Body of pancreas (tissue), 4 donors: ENCODE results near the gene KRT76. TPM values are rescaled to one million over a fixed set of nuclear protein-coding genes. Genes with fewer than 3 reads are reported as not detected.

Experiments
- ATAC-seq: fragments of 150-250 bp; one replicate; pipeline ENCODE4 v1.9.1; 2016
- DNase-seq, 4 donors: peaks; one replicate each; pipeline ENCODE4 v3.0.0-alpha.2; 2019
- H3K27ac ChIP-seq, 4 donors: fragments of 200-600 bp; sonication (generic); 1 replicate in 3 of 4; 2 replicates in 1 of 4; pipeline versions ENCODE4 v1.5.1 to v1.6.1; 2016 to 2019; ENCODE audit warnings: mild to moderate bottlenecking in 1 of 4, mixed read lengths in 1 of 4, moderate library complexity in 1 of 4
- H3K27me3 ChIP-seq, 2 donors: fragments of 200-600 bp; sonication (generic); one replicate each; pipeline ENCODE4 v1.6.0; 2016; ENCODE audit warnings: mild to moderate bottlenecking in 1 of 2
- H3K36me3 ChIP-seq, 2 donors: fragments of 200-600 bp; sonication (generic); replicated peaks in 1 of 2; 2 replicates each; pipeline ENCODE4 v1.5.1; 2016; ENCODE audit warnings: low read depth in 2 of 2; ENCODE audit not compliant: insufficient read depth in 1 of 2
- H3K4me1 ChIP-seq: fragments of 200-600 bp; sonication (generic); one replicate; pipeline ENCODE4 v1.6.0; 2016
- H3K4me3 ChIP-seq, 2 donors: fragments of 200-600 bp; sonication (generic); 1 replicate in 1 of 2; 2 replicates in 1 of 2; pipeline ENCODE4 v1.5.1; 2016 to 2019
- H3K9me3 ChIP-seq, 3 donors: fragments of 200-600 bp; sonication (generic); 1 replicate in 2 of 3; 2 replicates in 1 of 3; pipeline ENCODE4 v1.5.1; 2016
- CTCF ChIP-seq, 7 experiments: fragments of 450-650 bp in 4 of 7; fragments of 200-600 bp in 3 of 7; sonication (generic) in 3 of 7; IDR thresholded peaks; one replicate each; pipeline ENCODE4 v1.5.1; 2016 to 2019; ENCODE audit warnings: antibody characterized with exemption in 7 of 7
- POLR2A ChIP-seq, 3 donors: fragments of 450-650 bp; IDR thresholded peaks; one replicate each; pipeline ENCODE4 v1.6.1; 2016; ENCODE audit warnings: antibody characterized with exemption in 3 of 3, mild to moderate bottlenecking in 2 of 3
- WGBS, 2 donors: methylation state at CpG; one replicate each; pipeline ENCODE4 v1.1.5; 2017; 5-methylcytosine and 5-hydroxymethylcytosine counted together
- intact Hi-C: fragments of 100-400 bp; cut with DNase I; formaldehyde crosslinking; loops from one replicate; pipeline ENCODE4 v1.15.1; 2023
- total RNA-seq, 2 donors: library from RNA; depleted of rRNA; stranded (reverse); fragments of >200 nt; gene quantifications; one replicate each; pipeline ENCODE4 v1.1.0, GENCODE V29; 2016

KRT76 gene
- total RNA-seq, 2 donors from 2014 or later = not detected

- no peak for TF ChIP-seq POLR2A (IDR thresholded peaks at IDR 0.05)
- no peak for TF ChIP-seq CTCF (IDR thresholded peaks at IDR 0.05)
- Histone ChIP-seq H3K27ac (no peak overlapping the region), H3K27me3 (no peaks in the 10 kb centered on the region), H3K4me1 (peaks cover 9% of the 10 kb centered on the region), H3K36me3 (no peaks in the 10 kb centered on the region), H3K9me3 (no peaks in the 10 kb centered on the region), H3K4me3 (no peak overlapping the region)
- intact Hi-C loops = no loop called here
- DNase-seq = no peak
- no peak for ATAC-seq
- 67% methylated on average over 5 of the region's 5 CpGs for WGBS, 2 donors
These were observed 33.4 kb upstream of the KRT76 start for GRCh38 chr12:52810554-52810953.

GRCh38 chr12:52809166-52809565 is 32.0 kb upstream of the KRT76 start:
- DNase-seq (no peak), ATAC-seq (no peak)
- WGBS, 2 donors = 66 to 74% methylated on average over 7 of the region's 7 CpGs
- Histone ChIP-seq H3K36me3 (no peaks in the 10 kb centered on the region), H3K9me3 (no peaks in the 10 kb centered on the region), H3K27ac (no peak overlapping the region), H3K27me3 (no peaks in the 10 kb centered on the region), H3K4me1 (peaks cover 4% of the 10 kb centered on the region), H3K4me3 (no peak overlapping the region)
- intact Hi-C loops = no loop called here
- TF ChIP-seq POLR2A (IDR thresholded peaks at IDR 0.05) = no peak
- no peak for TF ChIP-seq CTCF (IDR thresholded peaks at IDR 0.05)

GRCh38 chr12:52808573-52809160 is 31.5 kb upstream of the KRT76 start:
- 79 to 88% methylated on average over 1 to 8 of the region's 8 CpGs for WGBS, 2 donors
- DNase-seq (no peak), ATAC-seq (no peak)
- TF ChIP-seq CTCF (IDR thresholded peaks at IDR 0.05) (no peak), POLR2A (IDR thresholded peaks at IDR 0.05) (no peak)
- H3K9me3 ChIP-seq = no peaks in the 10 kb centered on the region
- H3K27ac ChIP-seq = no peak overlapping the region
- H3K4me1 ChIP-seq = no peaks in the 10 kb centered on the region
- H3K27me3 ChIP-seq = no peaks in the 10 kb centered on the region
- no peaks in the 10 kb centered on the region for H3K36me3 ChIP-seq
- H3K4me3 ChIP-seq = no peak overlapping the region
- intact Hi-C loops = no loop called here

GRCh38 chr12:52807544-52808470 is 30.7 kb upstream of the KRT76 start:
- Histone ChIP-seq H3K36me3 (no peaks in the 10 kb centered on the region), H3K27me3 (no peaks in the 10 kb centered on the region), H3K4me3 (no peak overlapping the region), H3K9me3 (no peaks in the 10 kb centered on the region), H3K4me1 (no peaks in the 10 kb centered on the region), H3K27ac (no peak overlapping the region)
- no peak for TF ChIP-seq CTCF (IDR thresholded peaks at IDR 0.05)
- no peak for TF ChIP-seq POLR2A (IDR thresholded peaks at IDR 0.05)
- DNase-seq (no peak), ATAC-seq (no peak)
- 75 to 77% methylated on average over 13 to 16 of the region's 16 CpGs for WGBS, 2 donors
- intact Hi-C loops = no loop called here
